Cardiac muscle cell (in vitro differentiated cells and primary cell): ENCODE results near the gene STX8. TPM values are rescaled to one million over a fixed set of nuclear protein-coding genes. Genes with fewer than 3 reads are reported as not detected.
A peak's percentile ranks its signal among the peaks of the same experiment; 100 is the strongest.

Source experiments
- DNase-seq, 2 donors: peaks; one replicate each; pipeline versions ENCODE4 v3.0.0 to v3.0.0-alpha.2; 2010 to 2017; ENCODE audit warnings: low read depth in 1 of 2, low spot score in 1 of 2
- H3K27ac ChIP-seq: fragments of 200-600 bp; sonication (generic); 2 replicates; pipeline ENCODE4 v1.5.1; 2016
- H3K27me3 ChIP-seq: fragments of 200-600 bp; sonication (generic); 2 replicates; pipeline ENCODE4 v1.6.0; 2016; ENCODE audit warnings: control low read depth
- H3K36me3 ChIP-seq: fragments of 200-600 bp; sonication (generic); 2 replicates; pipeline ENCODE4 v1.5.1; 2016; ENCODE audit warnings: control low read depth
- H3K4me1 ChIP-seq: fragments of 200-600 bp; sonication (generic); 2 replicates; pipeline ENCODE4 v1.8.1; 2017; ENCODE audit warnings: low read depth, mild to moderate bottlenecking, mixed run types
- H3K4me3 ChIP-seq: fragments of 200-600 bp; sonication (generic); 2 replicates; pipeline ENCODE4 v1.5.1; 2016; ENCODE audit warnings: mild to moderate bottlenecking
- H3K9me3 ChIP-seq: fragments of 200-600 bp; sonication (generic); 2 replicates; pipeline ENCODE4 v1.5.1; 2017; ENCODE audit warnings: low read depth, mild to moderate bottlenecking, control low read depth
- CTCF ChIP-seq: IDR thresholded peaks from 2 replicates; pipeline ENCODE4 v1.5.1; 2012; ENCODE audit warnings: low read depth, mild to moderate bottlenecking, low read length
- polyA plus RNA-seq: library from polyadenylated mRNA; unstranded; fragments of >200 nt; fragmentation: Nextera tagmentation; extraction: Ambion mirVana; gene quantifications from 2 replicates; pipeline ENCODE4 v1.2.1, GENCODE V29; 2016
- total RNA-seq: library from RNA; depleted of rRNA; stranded (reverse); fragments of >200 nt; gene quantifications from 2 replicates; pipeline ENCODE4 v1.2.3, GENCODE V29; 2016

The STX8 gene
- total and polyA plus RNA-seq, 2 experiments from 2014 or later, result 46.9 to 95.2 TPM

DNA sequence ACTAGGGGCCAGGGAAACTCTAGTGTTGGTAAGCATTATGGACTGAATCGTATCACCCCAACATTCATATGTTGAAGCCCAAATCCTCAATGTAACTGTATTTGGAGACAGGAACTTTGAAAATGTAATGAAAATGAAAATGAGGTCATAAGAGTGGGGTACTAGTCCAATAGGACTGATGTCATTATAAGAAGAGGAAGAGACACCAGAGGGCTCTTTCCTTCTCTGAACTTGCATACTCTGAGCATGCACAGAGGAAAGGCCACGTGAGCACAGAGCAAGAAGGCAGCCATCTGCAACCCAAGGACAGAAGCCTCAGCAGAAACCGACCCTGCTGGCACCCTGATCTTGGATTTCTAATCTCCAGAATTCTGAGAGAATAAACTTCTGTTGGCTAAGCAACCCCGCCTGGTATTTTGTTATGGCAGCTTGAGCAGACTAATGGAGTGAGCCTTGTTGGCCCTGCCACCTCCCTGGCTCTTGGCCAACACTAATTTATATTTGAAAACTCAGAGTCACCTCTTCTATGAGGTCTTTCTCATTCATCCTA is 280.9 kb downstream of the STX8 start:
- Histone ChIP-seq H3K4me1 (no peaks in the 10 kb centered on the region), H3K36me3 (no peaks in the 10 kb centered on the region), H3K27me3 (peaks cover 3% of the 10 kb centered on the region), H3K4me3 (no peak overlapping the region), H3K27ac (no peak overlapping the region), H3K9me3 (no peaks in the 10 kb centered on the region)
- no peak for DNase-seq
- no peak for TF ChIP-seq CTCF

DNA sequence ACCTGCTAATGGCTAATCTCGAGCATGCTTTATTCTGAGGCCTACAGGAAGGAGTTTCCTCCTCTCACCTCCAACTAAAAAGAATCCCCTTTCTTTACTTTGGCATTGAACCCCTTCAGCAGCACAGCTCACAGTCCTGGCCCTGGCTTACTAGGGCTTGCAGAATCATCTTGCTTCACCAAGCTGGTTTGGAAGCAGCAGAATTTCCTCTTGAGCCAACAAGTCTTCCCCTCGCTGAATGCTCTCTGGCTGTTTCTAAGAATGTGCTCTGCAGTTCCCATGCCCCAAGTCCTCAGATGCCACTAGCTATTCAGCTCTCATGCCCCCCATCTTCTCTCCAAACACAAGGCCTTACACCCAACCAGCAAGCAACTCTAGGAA is 283.1 kb downstream of the STX8 start:
- no peaks in the 10 kb centered on the region for H3K36me3 ChIP-seq
- no peak for DNase-seq
- H3K4me1 ChIP-seq, result no peaks in the 10 kb centered on the region
- no peak overlapping the region for H3K4me3 ChIP-seq
- H3K9me3 ChIP-seq, result no peaks in the 10 kb centered on the region
- H3K27me3 ChIP-seq, result peaks cover 4% of the 10 kb centered on the region
- no peak overlapping the region for H3K27ac ChIP-seq
- no peak for TF ChIP-seq CTCF

DNA sequence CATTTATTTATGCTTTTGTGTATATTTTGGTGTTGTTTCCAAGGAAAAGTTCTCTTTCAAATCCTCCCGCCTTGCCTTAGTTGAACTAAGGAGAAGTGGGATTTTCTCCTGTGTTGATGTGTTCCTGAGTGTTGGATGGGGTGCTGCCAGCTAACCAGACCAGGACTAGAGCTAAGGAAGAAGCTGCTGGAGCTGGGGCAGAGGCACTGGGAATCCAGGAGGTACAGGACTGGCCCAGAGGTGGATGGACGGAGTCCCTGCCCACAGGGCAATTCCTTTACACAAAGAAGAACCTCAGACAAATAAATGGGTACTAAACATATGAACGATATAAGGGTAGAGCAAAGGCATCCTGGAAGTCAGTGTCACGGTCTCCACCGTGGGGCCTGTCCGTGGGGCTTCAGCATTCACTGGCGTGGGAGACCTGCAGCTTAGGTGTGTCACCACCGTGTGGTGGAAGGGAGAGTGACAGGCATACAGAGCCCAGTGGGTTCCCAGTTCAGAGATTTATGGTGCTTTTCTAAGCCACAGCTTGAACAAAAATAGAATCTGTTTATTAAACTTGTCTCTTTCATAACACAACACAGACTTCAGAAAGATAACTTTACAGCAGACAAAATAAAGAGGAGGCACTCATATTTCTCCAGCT is 283.6 kb downstream of the STX8 start:
- no peaks in the 10 kb centered on the region for H3K4me1 ChIP-seq
- TF ChIP-seq CTCF, result peak; percentile 56
- peaks cover 4% of the 10 kb centered on the region for H3K27me3 ChIP-seq
- no peak overlapping the region for H3K4me3 ChIP-seq
- no peak overlapping the region for H3K27ac ChIP-seq
- H3K36me3 ChIP-seq, result no peaks in the 10 kb centered on the region
- H3K9me3 ChIP-seq, result no peaks in the 10 kb centered on the region
- peak; percentile 20 to 45 for DNase-seq

DNA sequence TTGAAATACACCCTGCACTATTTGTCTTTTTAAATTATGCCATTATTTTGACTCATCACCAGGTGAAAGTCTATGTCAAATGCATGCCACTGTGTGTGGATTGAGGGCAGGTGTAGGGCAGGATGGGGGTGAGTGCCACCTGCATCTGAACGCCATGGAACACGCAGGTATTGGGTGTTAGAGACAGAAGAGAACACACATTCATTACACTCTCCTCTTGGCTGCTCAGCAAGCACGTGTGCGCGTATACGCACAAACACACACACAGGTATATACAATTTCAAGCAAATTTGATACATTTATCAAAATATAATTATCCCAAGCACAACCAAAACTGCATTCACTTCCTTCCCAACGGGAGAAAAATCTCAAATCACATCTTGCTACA is 285.4 kb downstream of the STX8 start:
- no peak overlapping the region for H3K27ac ChIP-seq
- no peak for TF ChIP-seq CTCF
- H3K4me3 ChIP-seq, result no peak overlapping the region
- H3K27me3 ChIP-seq, result peaks cover 4% of the 10 kb centered on the region
- no peak for DNase-seq
- H3K9me3 ChIP-seq, result no peaks in the 10 kb centered on the region
- H3K4me1 ChIP-seq, result no peaks in the 10 kb centered on the region
- no peaks in the 10 kb centered on the region for H3K36me3 ChIP-seq

GRCh38 chr17:9287306-9287705 is 288.3 kb downstream of the STX8 start:
- H3K4me1 ChIP-seq, result no peaks in the 10 kb centered on the region
- H3K9me3 ChIP-seq, result no peaks in the 10 kb centered on the region
- H3K27me3 ChIP-seq, result peaks cover 4% of the 10 kb centered on the region
- no peaks in the 10 kb centered on the region for H3K36me3 ChIP-seq
- H3K4me3 ChIP-seq, result no peak overlapping the region
- no peak overlapping the region for H3K27ac ChIP-seq
- no peak for DNase-seq
- no peak for TF ChIP-seq CTCF

DNA sequence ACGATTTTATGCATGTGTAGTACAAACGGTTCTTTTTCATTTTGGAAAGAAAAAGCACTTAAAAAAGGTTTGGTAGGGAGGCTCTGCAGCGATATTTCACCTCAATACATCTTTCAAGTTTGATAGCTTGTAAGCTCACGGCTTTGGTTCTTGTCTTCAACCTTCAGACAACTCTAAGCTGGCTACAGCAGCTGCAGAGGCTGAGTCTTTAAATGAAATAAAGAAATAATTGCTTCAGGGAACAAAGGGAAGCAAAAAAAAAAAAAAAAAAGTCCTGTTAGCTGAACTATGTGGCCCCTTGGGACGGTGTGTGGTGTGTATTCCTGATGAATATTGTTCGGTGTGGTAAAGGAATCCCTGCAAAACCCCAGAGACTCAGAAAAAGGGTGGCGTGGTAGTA is 289.2 kb downstream of the STX8 start:
- Histone ChIP-seq H3K27me3 (peaks cover 4% of the 10 kb centered on the region), H3K36me3 (no peaks in the 10 kb centered on the region), H3K4me1 (no peaks in the 10 kb centered on the region), H3K9me3 (no peaks in the 10 kb centered on the region), H3K27ac (no peak overlapping the region), H3K4me3 (no peak overlapping the region)
- no peak for TF ChIP-seq CTCF
- no peak for DNase-seq
